K562 (cell line): ENCODE measurements around the gene MCC. TPM values are rescaled to one million over a fixed set of nuclear protein-coding genes. Genes with fewer than 3 reads are reported as not detected.

Experiments
- ATAC-seq: fragments of 200-7000 bp; cut with Tn5 transposase; 3 replicates; pipeline ENCODE4 v1.9.1; 2020; ENCODE audit warnings: moderate library complexity
- BruUV-seq: library from RNA; stranded (reverse); fragments of 400-500 nt; replicated peaks from 2 replicates; lab custom pipeline; 2021; lab: Mats Ljungman, UMichigan
- CTCF ChIA-PET: fragments of 300-600 bp; formaldehyde crosslinking; extraction: SDS; loops from one replicate; lab custom pipeline; 2021; ENCODE audit warnings: low intra/inter-chr PET ratio; lab: Yijun Ruan, JAX
- POLR2A ChIA-PET: fragments of 300-600, 350-650 bp; sonication (Branson Sonifier 250); formaldehyde crosslinking; extraction: SDS; loops from one replicate; lab custom pipeline; 2021; ENCODE audit warnings: antibody characterized with exemption, inconsistent platforms; lab: Yijun Ruan, JAX
- DNase-seq, 4 experiments: peaks; one replicate each; pipeline versions ENCODE4 v3.0.0 to v3.0.0-alpha.2; 2011 to 2018; ENCODE audit warnings: low spot score in 3 of 4, mixed read lengths in 3 of 4; ENCODE audit errors: extremely low read depth in 1 of 4
- FAIRE-seq: peaks from 2 replicates; lab custom pipeline; 2011; peaks lifted over from hg19 to GRCh38; lab: Jason Lieb, UNC
- H2AFZ ChIP-seq: 2 replicates; pipeline ENCODE4 v1.6.0; 2011; ENCODE audit warnings: low read depth, low read length, control low read depth, inconsistent platforms
- H3K27ac ChIP-seq: fragments of 200-600 bp; 3 replicates; pipeline ENCODE4 v1.8.0; 2011; ENCODE audit warnings: low read depth, mild to moderate bottlenecking, control low read depth, inconsistent platforms, low read length, moderate library complexity, mixed read lengths; ENCODE audit errors: extremely low read depth
- H3K27me3 ChIP-seq, 2 experiments: fragments of 300-600 bp in 1 of 2; 2 replicates in 1 of 2; 3 replicates in 1 of 2; pipeline versions ENCODE4 v1.6.0 to v1.8.0; 2011; ENCODE audit warnings: inconsistent platforms in 2 of 2, low read length in 2 of 2, mild to moderate bottlenecking in 1 of 2, mixed read lengths in 1 of 2, moderate library complexity in 1 of 2; ENCODE audit not compliant: control insufficient read depth in 2 of 2, insufficient read depth in 2 of 2
- H3K36me3 ChIP-seq: fragments of 300-600 bp; 3 replicates; pipeline ENCODE4 v1.8.0; 2011; ENCODE audit warnings: mild to moderate bottlenecking, low read length, inconsistent platforms; ENCODE audit not compliant: control insufficient read depth, insufficient read depth
- H3K4me1 ChIP-seq, 2 experiments: fragments of 200-600 bp in 1 of 2; replicated peaks in 1 of 2; 2 replicates in 1 of 2; 3 replicates in 1 of 2; pipeline versions ENCODE4 v1.5.1 to v1.8.0; 2011; ENCODE audit warnings: inconsistent platforms in 2 of 2, low read length in 2 of 2, mild to moderate bottlenecking in 1 of 2, mixed read lengths in 1 of 2, moderate library complexity in 1 of 2; ENCODE audit not compliant: control insufficient read depth in 2 of 2, insufficient read depth in 2 of 2
- H3K4me2 ChIP-seq: 2 replicates; pipeline ENCODE4 v1.6.1; 2011; ENCODE audit warnings: low read length, control low read depth, inconsistent platforms, mixed read lengths; ENCODE audit not compliant: insufficient read depth
- H3K4me3 ChIP-seq: fragments of 200-600 bp; sonication (generic), shearing (Covaris generic); 2 replicates; pipeline ENCODE4 v1.5.1; 2016; ENCODE audit warnings: control low read depth, inconsistent platforms
- H3K79me2 ChIP-seq: fragments of 200-600 bp; 3 replicates; pipeline ENCODE4 v1.8.0; 2011; ENCODE audit warnings: low read length, inconsistent platforms; ENCODE audit not compliant: control insufficient read depth, insufficient read depth
- H3K9ac ChIP-seq, 2 experiments: 2 replicates each; pipeline versions ENCODE4 v1.6.0 to v1.6.1; 2011; ENCODE audit warnings: low read depth in 2 of 2, low read length in 2 of 2, control low read depth in 1 of 2, inconsistent platforms in 1 of 2, mild to moderate bottlenecking in 1 of 2, mixed read lengths in 1 of 2; ENCODE audit not compliant: insufficient read depth in 1 of 2
- H3K9me1 ChIP-seq: one replicate; pipeline ENCODE4 v1.6.0; 2011; ENCODE audit warnings: inconsistent platforms, mild to moderate bottlenecking, low read length, moderate library complexity; ENCODE audit not compliant: control insufficient read depth, insufficient read depth
- H3K9me3 ChIP-seq: replicated peaks from 2 replicates; pipeline ENCODE4 v1.5.1; 2011; ENCODE audit warnings: low read depth, low read length, inconsistent platforms; ENCODE audit not compliant: control insufficient read depth, insufficient read depth
- H4K20me1 ChIP-seq: replicated peaks from 2 replicates; pipeline ENCODE4 v1.6.1; 2011; ENCODE audit warnings: low read length, inconsistent platforms, mixed read lengths; ENCODE audit not compliant: control insufficient read depth, insufficient read depth
- CBFB ChIP-seq: sonication (generic); formaldehyde crosslinking; IDR thresholded peaks from 2 replicates; pipeline ENCODE4 v1.4.0; 2020; ENCODE audit warnings: mild to moderate bottlenecking, missing genetic modification reagents
- MGA ChIP-seq: fragments of 450-650 bp; IDR thresholded peaks from 2 replicates; pipeline ENCODE4 v1.6.1; 2016; ENCODE audit warnings: mild to moderate bottlenecking, moderate library complexity
- RERE ChIP-seq: sonication (generic); formaldehyde crosslinking; IDR thresholded peaks from 2 replicates; pipeline ENCODE4 v1.8.0; 2023; ENCODE audit warnings: missing genetic modification reagents, mild to moderate bottlenecking, borderline replicate concordance
- in situ Hi-C: fragments of 300-500 bp; cut with MboI; formaldehyde crosslinking; loops from 4 replicates; pipeline ENCODE4 v1.15.0; 2018; ENCODE audit warnings: inconsistent platforms, mixed read lengths
- intact Hi-C: fragments of 100-400 bp; cut with micrococcal nuclease; formaldehyde crosslinking; loops from 2 replicates; pipeline ENCODE4 v1.14.2; 2022
- polyA plus RNA-seq, 8 experiments: library from polyadenylated mRNA; depleted of rRNA in 4 of 8; stranded (reverse) in 5 of 8; unstranded in 3 of 8; fragments of >200 nt; fragmentation: Nextera tagmentation in 2 of 8; fragmentation: Illumina TruSeq in 1 of 8; extraction: Ambion mirVana in 2 of 8; extraction: Trizol in 1 of 8; gene quantifications; 2 replicates each; pipeline versions ENCODE4 v1.2.1 to v1.2.3, GENCODE V29; 2011 to 2014; ENCODE audit warnings: inconsistent platforms in 1 of 8, missing spikeins in 1 of 8
- total RNA-seq, 7 experiments: library from RNA; depleted of rRNA in 6 of 7; stranded (reverse); fragments of >200 nt in 6 of 7; fragmentation: Illumina TruSeq in 2 of 7; extraction: Trizol in 2 of 7; gene quantifications; 2 replicates each; pipeline versions ENCODE4 v1.2.1 to v1.2.3, GENCODE V29; 2011 to 2021; ENCODE audit warnings: low replicate concordance in 1 of 7

MCC gene
- total and polyA plus RNA-seq, 9 of the 15 experiments (the other 6 are each of a cell fraction or from before 2014, with no cell fraction given) = 0.04 to 0.24 (median 0.06) TPM; not detected in 1

GRCh38 chr5:113508756-113509155 is 20.5 kb upstream of the MCC start (continued):
- TF ChIP-seq RERE (CRISPR knock-in tag) = no peak

- H4K20me1 ChIP-seq = no peaks in the 10 kb centered on the region
- in situ Hi-C loops = no loop called here
- TF ChIP-seq MGA (no peak), CBFB (no peak)
These were observed 19.3 kb upstream of the MCC start for GRCh38 chr5:113507601-113508000.

More at GRCh38 chr5:113507601-113508000, 19.3 kb upstream of the MCC start:
- Histone ChIP-seq H3K4me2 (no peak overlapping the region), H3K9me1 (no peaks in the 10 kb centered on the region), H3K9me3 (peaks cover 2% of the 10 kb centered on the region), H3K4me3 (no peak overlapping the region), H3K79me2 (no peaks in the 10 kb centered on the region), H3K27me3 (peaks cover 0 to 8% of the 10 kb centered on the region in 2 experiments; a peak in 3 of 5 replicates), H3K4me1 (no peaks in the 10 kb centered on the region), H3K27ac (no peak overlapping the region), H3K36me3 (no peaks in the 10 kb centered on the region), H3K9ac (no peak overlapping the region), H2AFZ (no peak overlapping the region)
- ATAC-seq (no peak), DNase-seq (no peak), FAIRE-seq (no peak)
- intact Hi-C loops = loop anchor here (5.0 kb wide), 1 partner anchor 60 kb away; no protein-coding TSS in a partner anchor
- CTCF ChIA-PET = no interaction called here
- POLR2A ChIA-PET = interaction anchor here (0.6 kb wide), 1 partner anchor 361 kb away, joined by 3 read pairs; no protein-coding TSS in a partner anchor
- BruUV-seq = no TSS peak
